Transverse colon (tissue), 4 donors: ENCODE measurements around the gene FAM3C. TPM values are rescaled to one million over a fixed set of nuclear protein-coding genes. Genes with fewer than 3 reads are reported as not detected.

Experiments
- DNase-seq: peaks from one replicate; pipeline ENCODE4 v3.0.0-alpha.2; 2019
- H3K27ac ChIP-seq, 4 donors: fragments of 200-600 bp; sonication (generic); 2 replicates each; pipeline ENCODE4 v1.5.1; 2016 to 2018; ENCODE audit warnings: inconsistent platforms in 4 of 4
- H3K27me3 ChIP-seq: fragments of 200-600 bp; sonication (generic); 2 replicates; pipeline ENCODE4 v1.5.1; 2017; ENCODE audit warnings: inconsistent platforms
- H3K36me3 ChIP-seq, 4 donors: fragments of 200-600 bp; sonication (generic); 2 replicates each; pipeline ENCODE4 v1.5.1; 2017 to 2019; ENCODE audit warnings: inconsistent platforms in 4 of 4
- H3K4me1 ChIP-seq, 4 donors: fragments of 200-600 bp; sonication (generic); 2 replicates each; pipeline ENCODE4 v1.5.1; 2017 to 2020; ENCODE audit warnings: inconsistent platforms in 4 of 4
- H3K4me3 ChIP-seq, 4 donors: fragments of 200-600 bp; sonication (generic); 1 replicate in 1 of 4; 2 replicates in 3 of 4; pipeline versions ENCODE4 v1.5.1 to v1.6.1; 2017 to 2019; ENCODE audit warnings: inconsistent platforms in 4 of 4
- H3K9me3 ChIP-seq, 2 donors: fragments of 200-600 bp; sonication (generic); 2 replicates each; pipeline ENCODE4 v1.5.1; 2017 to 2019; ENCODE audit warnings: inconsistent platforms in 2 of 2
- CTCF ChIP-seq, 5 experiments: fragments of 200-600 bp in 3 of 5; fragments of 450-650 bp in 2 of 5; sonication (generic) in 3 of 5; IDR thresholded peaks; 1 replicate in 2 of 5; 2 replicates in 3 of 5; pipeline ENCODE4 v1.5.1; 2016 to 2017; ENCODE audit warnings: antibody characterized with exemption in 5 of 5, inconsistent platforms in 3 of 5, mild to moderate bottlenecking in 2 of 5, moderate library complexity in 1 of 5
- EP300 ChIP-seq: sonication (generic); formaldehyde crosslinking; IDR thresholded peaks from one replicate; pipeline ENCODE4 v1.6.1; 2017; ENCODE audit warnings: antibody characterized with exemption, low read depth
- POLR2A ChIP-seq: fragments of 450-650 bp; IDR thresholded peaks from one replicate; pipeline ENCODE4 v1.6.1; 2016; ENCODE audit warnings: antibody characterized with exemption, mild to moderate bottlenecking, moderate library complexity
- POLR2AphosphoS5 ChIP-seq, 3 donors: sonication (generic); formaldehyde crosslinking; IDR thresholded peaks; one replicate each; pipeline ENCODE4 v1.6.1; 2016; ENCODE audit warnings: antibody characterized with exemption in 3 of 3
- WGBS, 2 donors: methylation state at CpG; one replicate each; pipeline ENCODE4 v1.1.5; 2018; ENCODE audit warnings: low coverage in 1 of 2; 5-methylcytosine and 5-hydroxymethylcytosine counted together
- in situ Hi-C, 4 donors: fragments of 200-750 bp; cut with MboI; loops; one replicate each; pipeline versions ENCODE4 v1.15.0 to v1.15.1; 2017; ENCODE audit warnings: low sequenced_read_pairs in 3 of 4, low pct_ligation_motif_present in 1 of 4, low pct_unique_long_range_greater_than_20kb in 1 of 4
- intact Hi-C: fragments of 100-400 bp; cut with DNase I; formaldehyde crosslinking; loops from one replicate; pipeline ENCODE4 v1.15.1; 2023; ENCODE audit warnings: low total_unique reads
- total RNA-seq, 4 donors: library from RNA; depleted of rRNA; stranded (reverse); fragments of >200 nt; gene quantifications; one replicate each; pipeline ENCODE4 v1.1.0, GENCODE V29; 2016

The FAM3C gene
- total RNA-seq, 4 donors from 2014 or later = 9.0 to 48.9 (median 33.6) TPM

GRCh38 chr7:121355574-121355973, 40.5 kb downstream of the FAM3C start:
- no peak for TF ChIP-seq CTCF (IDR thresholded peaks at IDR 0.05)
- no peak for TF ChIP-seq POLR2A
- TF ChIP-seq EP300 = no peak
- TF ChIP-seq POLR2AphosphoS5 (IDR thresholded peaks at IDR 0.05) = no peak
- Histone ChIP-seq H3K9me3 (no peaks in the 10 kb centered on the region), H3K27me3 (no peaks in the 10 kb centered on the region), H3K4me3 (no peak overlapping the region), H3K36me3 (peaks cover 0 to 32% (median 14%) of the 10 kb centered on the region in 4 donors), H3K4me1 (no peaks in the 10 kb centered on the region), H3K27ac (no peak overlapping the region)
- no peak for DNase-seq
- in situ Hi-C loops (loop anchor here in 3 of 4 donors (25.0 kb wide), 1 partner anchor 632 kb away; no protein-coding TSS in a partner anchor), intact Hi-C loops (no loop called here)
- WGBS, 2 donors = 44 to 64% methylated on average over 2 of the region's 2 CpGs

- Histone ChIP-seq H3K9me3 (no peaks in the 10 kb centered on the region), H3K27ac (no peak overlapping the region), H3K36me3 (peaks cover 0 to 17% (median 4%) of the 10 kb centered on the region in 4 donors), H3K4me3 (no peak overlapping the region), H3K4me1 (no peaks in the 10 kb centered on the region), H3K27me3 (no peaks in the 10 kb centered on the region)
- intact Hi-C loops (no loop called here), in situ Hi-C loops (loop anchor here in 3 of 4 donors (25.0 kb wide), 1 partner anchor 635 kb away; no protein-coding TSS in a partner anchor)
- DNase-seq = no peak
- WGBS, 2 donors = 62 to 76% methylated on average over 3 of the region's 3 CpGs
- TF ChIP-seq CTCF (IDR thresholded peaks at IDR 0.05) = no peak
Observed at GRCh38 chr7:121352323-121352722, 43.8 kb downstream of the FAM3C start.

- DNase-seq = no peak
- TF ChIP-seq POLR2AphosphoS5 (IDR thresholded peaks at IDR 0.05) = no peak
- peak in 1 of 5 experiments; percentile 16 for TF ChIP-seq CTCF (IDR thresholded peaks at IDR 0.05)
- Histone ChIP-seq H3K27ac (no peak overlapping the region), H3K4me1 (no peaks in the 10 kb centered on the region), H3K4me3 (no peak overlapping the region), H3K9me3 (no peaks in the 10 kb centered on the region), H3K27me3 (no peaks in the 10 kb centered on the region), H3K36me3 (peaks cover 0 to 13% (median 3%) of the 10 kb centered on the region in 4 donors)
- in situ Hi-C loops (loop anchor here in 3 of 4 donors (25.0 kb wide), 1 partner anchor 636 kb away; no protein-coding TSS in a partner anchor), intact Hi-C loops (no loop called here)
Observed at GRCh38 chr7:121351682-121352081, 44.4 kb downstream of the FAM3C start.

GRCh38 chr7:121344497-121344896, 51.6 kb downstream of the FAM3C start:
- Histone ChIP-seq H3K9me3 (no peaks in the 10 kb centered on the region), H3K27ac (peak overlapping the region in 2 of 4 donors; percentile 28 to 45), H3K4me1 (peaks cover 0 to 9% (median 6%) of the 10 kb centered on the region in 4 donors), H3K27me3 (no peaks in the 10 kb centered on the region), H3K4me3 (no peak overlapping the region), H3K36me3 (no peaks in the 10 kb centered on the region)
- no peak for TF ChIP-seq POLR2A
- no peak for TF ChIP-seq EP300
- TF ChIP-seq CTCF (IDR thresholded peaks at IDR 0.05) = no peak
- TF ChIP-seq POLR2AphosphoS5 (IDR thresholded peaks at IDR 0.05) = no peak
- intact Hi-C loops = no loop called here
- WGBS, 2 donors = 43 to 67% methylated on average over 1 of the region's 1 CpG
- in situ Hi-C loops = no loop called here
- peak; percentile 54 for DNase-seq
